22Rv1 (cell line): Measurements from ENCODE around the gene KRT3.

Experiments used
- CTCF ChIP-seq: fragments of 450-650 bp; IDR thresholded peaks from 2 replicates; pipeline ENCODE4 v1.5.1; 2017; ENCODE audit warnings: mild to moderate bottlenecking
- ZFX ChIP-seq: fragments of 450-650 bp; IDR thresholded peaks from 2 replicates; pipeline ENCODE4 v1.6.1; 2017; ENCODE audit warnings: antibody characterized with exemption, borderline replicate concordance

- TF ChIP-seq CTCF (no peak), ZFX (no peak)
Observed at GRCh38 chr12:52776913-52777395, 19.0 kb downstream of the KRT3 start, which contains the start of gene KRT76.
